AG04450 (cell line): Measurements from ENCODE around the gene SERHL2. TPM values are rescaled to one million over a fixed set of nuclear protein-coding genes. Genes with fewer than 3 reads are reported as not detected.
A peak's percentile ranks its signal among the peaks of the same experiment; 100 is the strongest.
"Not testable (repeated sequence)": the region's sequence is repeated elsewhere in the genome, so short reads cannot be mapped to it uniquely, and the experiment has no call there.

ENCODE experiments used
- CTCF ChIA-PET: fragments of 300-600, 350-600 bp; formaldehyde crosslinking; extraction: SDS; loops from one replicate; lab custom pipeline; 2022; ENCODE audit warnings: antibody characterized with exemption, inconsistent platforms; lab: Charles Lee
- POLR2A ChIA-PET: fragments of 350-600 bp; formaldehyde crosslinking; extraction: SDS; loops from one replicate; lab custom pipeline; 2021; ENCODE audit warnings: antibody characterized with exemption, inconsistent platforms; lab: Yijun Ruan, JAX
- DNase-seq: peaks from one replicate; pipeline ENCODE4 v3.0.0-alpha.2; 2011; ENCODE audit warnings: low read depth, low spot score
- H3K27ac ChIP-seq: one replicate; pipeline ENCODE4 v1.5.1; 2012; ENCODE audit warnings: low read depth, low read length, control low read depth
- H3K27me3 ChIP-seq: one replicate; pipeline ENCODE4 v1.6.0; 2012; ENCODE audit warnings: low read length; ENCODE audit not compliant: control insufficient read depth, insufficient read depth
- H3K4me3 ChIP-seq: 2 replicates; pipeline ENCODE4 v1.5.1; 2011; ENCODE audit warnings: mild to moderate bottlenecking, low read depth, low read length, control low read depth
- H3K9me3 ChIP-seq: 2 replicates; pipeline ENCODE4 v1.5.1; 2012; ENCODE audit warnings: low read length; ENCODE audit not compliant: control insufficient read depth, insufficient read depth
- CTCF ChIP-seq: IDR thresholded peaks from 2 replicates; pipeline ENCODE4 v1.5.1; 2011; ENCODE audit warnings: low read depth, low read length, control low read depth, inconsistent platforms
- polyA plus RNA-seq: library from polyadenylated mRNA; depleted of rRNA; stranded (reverse); fragments of >200 nt; gene quantifications from 2 replicates; pipeline ENCODE4 v1.2.3, GENCODE V29; 2011

SERHL2 gene
- polyA plus RNA-seq, 1 experiment = 6.6 TPM

- DNase-seq = no peak
- ChIA-PET POLR2A (interaction anchor here (0.7 kb wide), 1 partner anchor 690 kb away, joined by 4 read pairs; no protein-coding TSS in a partner anchor), CTCF (no interaction called here)
- no peak for TF ChIP-seq CTCF
- no peak within 1 kb of the TSS for H3K27ac ChIP-seq
- no peaks in the 10 kb centered on the region for H3K9me3 ChIP-seq
- H3K27me3 ChIP-seq = no peaks in the 10 kb centered on the region
- peak within 1 kb of the TSS; percentile 72 for H3K4me3 ChIP-seq
Observed at GRCh38 chr22:42519525-42520401, 34.0 kb upstream of the SERHL2 start, which contains the start of gene RRP7A. RRP7A (minus strand) TSS chr22:42519796; CDS start chr22:42519786, 10 bp downstream.

GRCh38 chr22:42521228-42521546 lies 32.6 kb upstream of the SERHL2 start:
- POLR2A ChIA-PET = no interaction called here
- H3K9me3 ChIP-seq = no peaks in the 10 kb centered on the region
- CTCF ChIA-PET = no interaction called here
- no peak for TF ChIP-seq CTCF
- H3K27ac ChIP-seq = no peak overlapping the region
- H3K27me3 ChIP-seq = no peaks in the 10 kb centered on the region
- DNase-seq = no peak
- H3K4me3 ChIP-seq = no peak overlapping the region

GRCh38 chr22:42522546-42522945 lies 31.2 kb upstream of the SERHL2 start:
- no peaks in the 10 kb centered on the region for H3K9me3 ChIP-seq
- no peaks in the 10 kb centered on the region for H3K27me3 ChIP-seq
- no peak overlapping the region for H3K4me3 ChIP-seq
- ChIA-PET POLR2A (no interaction called here), CTCF (no interaction called here)
- no peak for DNase-seq
- no peak overlapping the region for H3K27ac ChIP-seq
- no peak for TF ChIP-seq CTCF

GRCh38 chr22:42528591-42529307 lies 25.0 kb upstream of the SERHL2 start:
- DNase-seq = no peak
- POLR2A ChIA-PET = no interaction called here
- Histone ChIP-seq H3K27me3 (no peaks in the 10 kb centered on the region), H3K4me3 (no peak overlapping the region), H3K9me3 (no peaks in the 10 kb centered on the region), H3K27ac (no peak overlapping the region)
- CTCF ChIA-PET = no interaction called here
- TF ChIP-seq CTCF = no peak

- H3K4me3 ChIP-seq, POLR2A ChIA-PET, DNase-seq: not testable (repeated sequence)
Observed at GRCh38 chr22:42529435-42529834, 24.3 kb upstream of the SERHL2 start.

GRCh38 chr22:42531401-42532084 lies 22.2 kb upstream of the SERHL2 start:
- H3K4me3 ChIP-seq, DNase-seq, H3K27ac ChIP-seq, H3K27me3 ChIP-seq, POLR2A ChIA-PET, CTCF ChIA-PET, H3K9me3 ChIP-seq: not testable (repeated sequence)

More at GRCh38 chr22:42529435-42529834, 24.3 kb upstream of the SERHL2 start:
- H3K9me3 ChIP-seq, H3K27me3 ChIP-seq, CTCF ChIA-PET, H3K27ac ChIP-seq: not testable (repeated sequence)
